HL-60 (cell line): ENCODE results near the gene ZGPAT.

Source experiments
- GABPA ChIP-seq: IDR thresholded peaks from 2 replicates; pipeline ENCODE4 v1.6.1; 2012; ENCODE audit warnings: low read depth
- POLR2AphosphoS5 ChIP-seq: IDR thresholded peaks from 2 replicates; pipeline ENCODE4 v1.6.1; 2012; ENCODE audit warnings: low read depth
- SPI1 ChIP-seq: IDR thresholded peaks from 2 replicates; pipeline ENCODE4 v1.6.1; 2012; ENCODE audit warnings: low read depth, mild to moderate bottlenecking, borderline replicate concordance
- TF ChIP-seq, protein P1 (sequence below): IDR thresholded peaks from one replicate; pipeline ENCODE4 v1.5.1; 2011; ENCODE audit warnings: low read length, control low read depth, inconsistent platforms; ENCODE audit not compliant: insufficient read depth
- TF ChIP-seq, protein P2 (sequence below): IDR thresholded peaks from 2 replicates; pipeline ENCODE4 v1.6.1; 2012; ENCODE audit warnings: low read depth; ENCODE audit not compliant: insufficient replicate concordance

DNA sequence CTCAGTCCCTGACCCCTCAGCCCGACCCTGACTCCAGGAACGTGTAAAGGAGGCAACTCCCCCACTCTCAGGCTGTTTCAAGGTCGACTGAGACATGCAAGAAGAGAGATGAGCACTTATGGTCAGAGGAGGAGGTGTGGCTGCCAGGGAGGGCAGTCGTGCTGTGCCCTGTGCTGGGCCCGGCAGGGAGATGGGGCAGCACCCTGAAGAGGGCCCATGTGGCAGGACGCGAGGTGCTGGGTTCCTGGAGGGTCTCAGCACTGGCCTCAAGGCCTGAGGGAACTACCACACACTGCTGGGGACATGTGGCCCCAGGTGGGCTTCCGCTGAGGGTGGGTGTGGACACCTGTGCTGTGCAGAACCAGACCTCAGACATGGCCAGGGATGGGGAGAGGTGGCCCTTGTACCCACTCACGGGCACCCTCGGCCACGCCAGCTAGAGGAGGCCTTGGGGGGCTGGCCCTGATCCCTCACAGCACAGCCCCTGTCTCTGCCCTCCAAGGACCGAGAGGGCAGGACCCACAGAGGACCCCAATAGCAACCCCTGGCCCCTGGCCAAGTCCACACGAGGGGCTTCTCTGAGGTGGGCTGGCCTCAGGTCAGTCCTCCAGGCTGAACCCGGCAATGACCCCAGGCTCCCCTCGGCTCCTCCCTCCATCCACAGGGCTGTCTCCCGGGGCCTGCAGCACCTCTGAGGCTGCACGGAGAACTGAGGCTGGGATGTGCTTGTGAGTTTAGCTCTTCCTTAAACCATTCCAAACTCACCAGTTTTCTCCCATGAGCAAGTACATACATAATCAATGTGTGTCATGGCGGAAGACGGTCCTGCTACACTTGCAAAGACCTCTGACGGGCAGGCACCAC lies 40.5 kb downstream of the ZGPAT start:
- TF ChIP-seq, protein P1, sequence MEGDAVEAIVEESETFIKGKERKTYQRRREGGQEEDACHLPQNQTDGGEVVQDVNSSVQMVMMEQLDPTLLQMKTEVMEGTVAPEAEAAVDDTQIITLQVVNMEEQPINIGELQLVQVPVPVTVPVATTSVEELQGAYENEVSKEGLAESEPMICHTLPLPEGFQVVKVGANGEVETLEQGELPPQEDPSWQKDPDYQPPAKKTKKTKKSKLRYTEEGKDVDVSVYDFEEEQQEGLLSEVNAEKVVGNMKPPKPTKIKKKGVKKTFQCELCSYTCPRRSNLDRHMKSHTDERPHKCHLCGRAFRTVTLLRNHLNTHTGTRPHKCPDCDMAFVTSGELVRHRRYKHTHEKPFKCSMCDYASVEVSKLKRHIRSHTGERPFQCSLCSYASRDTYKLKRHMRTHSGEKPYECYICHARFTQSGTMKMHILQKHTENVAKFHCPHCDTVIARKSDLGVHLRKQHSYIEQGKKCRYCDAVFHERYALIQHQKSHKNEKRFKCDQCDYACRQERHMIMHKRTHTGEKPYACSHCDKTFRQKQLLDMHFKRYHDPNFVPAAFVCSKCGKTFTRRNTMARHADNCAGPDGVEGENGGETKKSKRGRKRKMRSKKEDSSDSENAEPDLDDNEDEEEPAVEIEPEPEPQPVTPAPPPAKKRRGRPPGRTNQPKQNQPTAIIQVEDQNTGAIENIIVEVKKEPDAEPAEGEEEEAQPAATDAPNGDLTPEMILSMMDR = no peak
- TF ChIP-seq POLR2AphosphoS5 (no peak), GABPA (no peak), SPI1 (no peak)
- TF ChIP-seq, protein P2, sequence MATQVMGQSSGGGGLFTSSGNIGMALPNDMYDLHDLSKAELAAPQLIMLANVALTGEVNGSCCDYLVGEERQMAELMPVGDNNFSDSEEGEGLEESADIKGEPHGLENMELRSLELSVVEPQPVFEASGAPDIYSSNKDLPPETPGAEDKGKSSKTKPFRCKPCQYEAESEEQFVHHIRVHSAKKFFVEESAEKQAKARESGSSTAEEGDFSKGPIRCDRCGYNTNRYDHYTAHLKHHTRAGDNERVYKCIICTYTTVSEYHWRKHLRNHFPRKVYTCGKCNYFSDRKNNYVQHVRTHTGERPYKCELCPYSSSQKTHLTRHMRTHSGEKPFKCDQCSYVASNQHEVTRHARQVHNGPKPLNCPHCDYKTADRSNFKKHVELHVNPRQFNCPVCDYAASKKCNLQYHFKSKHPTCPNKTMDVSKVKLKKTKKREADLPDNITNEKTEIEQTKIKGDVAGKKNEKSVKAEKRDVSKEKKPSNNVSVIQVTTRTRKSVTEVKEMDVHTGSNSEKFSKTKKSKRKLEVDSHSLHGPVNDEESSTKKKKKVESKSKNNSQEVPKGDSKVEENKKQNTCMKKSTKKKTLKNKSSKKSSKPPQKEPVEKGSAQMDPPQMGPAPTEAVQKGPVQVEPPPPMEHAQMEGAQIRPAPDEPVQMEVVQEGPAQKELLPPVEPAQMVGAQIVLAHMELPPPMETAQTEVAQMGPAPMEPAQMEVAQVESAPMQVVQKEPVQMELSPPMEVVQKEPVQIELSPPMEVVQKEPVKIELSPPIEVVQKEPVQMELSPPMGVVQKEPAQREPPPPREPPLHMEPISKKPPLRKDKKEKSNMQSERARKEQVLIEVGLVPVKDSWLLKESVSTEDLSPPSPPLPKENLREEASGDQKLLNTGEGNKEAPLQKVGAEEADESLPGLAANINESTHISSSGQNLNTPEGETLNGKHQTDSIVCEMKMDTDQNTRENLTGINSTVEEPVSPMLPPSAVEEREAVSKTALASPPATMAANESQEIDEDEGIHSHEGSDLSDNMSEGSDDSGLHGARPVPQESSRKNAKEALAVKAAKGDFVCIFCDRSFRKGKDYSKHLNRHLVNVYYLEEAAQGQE = no peak
